CD4-positive, alpha-beta T cell treated with Interleukin-1 beta for 1 hour (primary cell): Measurements from ENCODE around the gene HACD3.
"Not testable (repeated sequence)": the region's sequence is repeated elsewhere in the genome, so short reads cannot be mapped to it uniquely, and the experiment has no call there.

Experiments
- DNase-seq, 2 donors: peaks; one replicate each; pipeline ENCODE4 v3.0.0-alpha.2; 2020 to 2022

Gene HACD3

GRCh38 chr15:65610871-65611718 is 80.8 kb downstream of the HACD3 start, which contains the start of gene INTS14:
Gene INTS14 (minus strand): TSS chr15:65611131. CDS start chr15:65607380, 3,751 bp downstream.
- peak; percentile 92 for DNase-seq

- no peak for DNase-seq
Observed at GRCh38 chr15:65611888-65612615, 81.8 kb downstream of the HACD3 start.

- no peak for DNase-seq
Observed at GRCh38 chr15:65612616-65612946, 82.3 kb downstream of the HACD3 start.

- DNase-seq: no peak
Observed at GRCh38 chr15:65612949-65613744, 82.9 kb downstream of the HACD3 start.

- not testable (repeated sequence) for DNase-seq
Observed at GRCh38 chr15:65615887-65616286, 85.6 kb downstream of the HACD3 start.

- DNase-seq: no peak
Observed at GRCh38 chr15:65618560-65619109, 88.4 kb downstream of the HACD3 start.

- no peak for DNase-seq
Observed at GRCh38 chr15:65619626-65620290, 89.5 kb downstream of the HACD3 start.

GRCh38 chr15:65620833-65621232 is 90.6 kb downstream of the HACD3 start:
- no peak for DNase-seq

- DNase-seq: no peak
Observed at GRCh38 chr15:65621638-65622037, 91.4 kb downstream of the HACD3 start, which contains the start of gene SLC24A1. Gene SLC24A1 (plus strand): TSS chr15:65621938. CDS start chr15:65624081, 2,143 bp downstream.

- DNase-seq: no peak
Observed at GRCh38 chr15:65623103-65623502, 92.8 kb downstream of the HACD3 start.

- DNase-seq: no peak
Observed at GRCh38 chr15:65626856-65627255, 96.6 kb downstream of the HACD3 start.
